Stimulated activated CD8-positive, alpha-beta memory T cell treated with anti-CD3 and anti-CD28 coated beads, Interleukin-15, amount 100 ng/mL, for 1 hour (primary cell): ENCODE results near the gene CIAO2A.
"Not testable (repeated sequence)": the region's sequence is repeated elsewhere in the genome, so short reads cannot be mapped to it uniquely, and the experiment has no call there.

Source experiments
- DNase-seq: peaks from one replicate; pipeline ENCODE4 v3.0.0-alpha.2; 2020; ENCODE audit warnings: low read depth

The CIAO2A gene

GRCh38 chr15:64093627-64094417, at the start of gene CIAO2A:
TSS of gene CIAO2A (minus strand) at chr15:64093838. CDS start at chr15:64093768, 70 bp downstream.
- DNase-seq, result peak; percentile 80

- DNase-seq, result no peak
Measured at GRCh38 chr15:64143276-64143675, 49.6 kb upstream of the CIAO2A start.

GRCh38 chr15:64141798-64142512, 48.3 kb upstream of the CIAO2A start:
- no peak for DNase-seq

- DNase-seq, result no peak
Measured at GRCh38 chr15:64138331-64138941, 44.8 kb upstream of the CIAO2A start.

- DNase-seq, result no peak
Measured at GRCh38 chr15:64137226-64137833, 43.7 kb upstream of the CIAO2A start.

- DNase-seq, result no peak
Measured at GRCh38 chr15:64136347-64136746, 42.7 kb upstream of the CIAO2A start.

GRCh38 chr15:64134345-64134829, 40.7 kb upstream of the CIAO2A start:
- no peak for DNase-seq

- no peak for DNase-seq
Measured at GRCh38 chr15:64133623-64134344, 40.1 kb upstream of the CIAO2A start.

GRCh38 chr15:64132217-64132616, 38.6 kb upstream of the CIAO2A start:
- no peak for DNase-seq

GRCh38 chr15:64131547-64131946, 37.9 kb upstream of the CIAO2A start:
- no peak for DNase-seq

- DNase-seq, result no peak
Measured at GRCh38 chr15:64130159-64130558, 36.5 kb upstream of the CIAO2A start.

GRCh38 chr15:64127521-64128270, 34.1 kb upstream of the CIAO2A start:
- no peak for DNase-seq

- DNase-seq, result no peak
Measured at GRCh38 chr15:64125978-64126377, 32.3 kb upstream of the CIAO2A start.

GRCh38 chr15:64122936-64123351, 29.3 kb upstream of the CIAO2A start:
- DNase-seq, result no peak

GRCh38 chr15:64122444-64122843, 28.8 kb upstream of the CIAO2A start:
- no peak for DNase-seq

GRCh38 chr15:64121614-64122013, 28.0 kb upstream of the CIAO2A start:
- no peak for DNase-seq

GRCh38 chr15:64120322-64120721, 26.7 kb upstream of the CIAO2A start:
- not testable (repeated sequence) for DNase-seq

GRCh38 chr15:64117759-64118487, 24.3 kb upstream of the CIAO2A start:
- DNase-seq, result no peak

- no peak for DNase-seq
Measured at GRCh38 chr15:64112904-64113303, 19.3 kb upstream of the CIAO2A start.

- no peak for DNase-seq
Measured at GRCh38 chr15:64112073-64112772, 18.6 kb upstream of the CIAO2A start.
